Vagina (tissue), 2 donors: ENCODE results near the gene STK11IP. TPM values are rescaled to one million over a fixed set of nuclear protein-coding genes. Genes with fewer than 3 reads are reported as not detected.

Experiments
- DNase-seq, 2 donors: peaks; one replicate each; pipeline ENCODE4 v3.0.0-alpha.2; 2017; ENCODE audit errors: extremely low spot score in 2 of 2
- H3K27ac ChIP-seq: fragments of 200-600 bp; sonication (generic); one replicate; pipeline ENCODE4 v1.5.1; 2019
- H3K27me3 ChIP-seq: fragments of 200-600 bp; sonication (generic); one replicate; pipeline ENCODE4 v1.5.1; 2019
- H3K36me3 ChIP-seq, 2 donors: fragments of 200-600 bp; sonication (generic); one replicate each; pipeline ENCODE4 v1.5.1; 2017 to 2019
- H3K4me1 ChIP-seq: fragments of 200-600 bp; sonication (generic); one replicate; pipeline ENCODE4 v1.5.1; 2019
- H3K4me3 ChIP-seq, 2 donors: fragments of 200-600 bp; sonication (generic); 1 replicate in 1 of 2; 2 replicates in 1 of 2; pipeline ENCODE4 v1.5.1; 2016 to 2019
- H3K9me3 ChIP-seq: fragments of 200-600 bp; sonication (generic); one replicate; pipeline ENCODE4 v1.5.1; 2019
- POLR2A ChIP-seq, 2 donors: fragments of 450-650 bp; IDR thresholded peaks; one replicate each; pipeline ENCODE4 v1.6.1; 2017; ENCODE audit warnings: antibody characterized with exemption in 2 of 2, mild to moderate bottlenecking in 2 of 2, moderate library complexity in 2 of 2
- POLR2AphosphoS5 ChIP-seq, 2 donors: sonication (generic); formaldehyde crosslinking; IDR thresholded peaks; one replicate each; pipeline ENCODE4 v1.9.0; 2017; ENCODE audit warnings: antibody characterized with exemption in 2 of 2, mild to moderate bottlenecking in 2 of 2, low read depth in 1 of 2; ENCODE audit not compliant: insufficient read depth in 1 of 2
- intact Hi-C: fragments of 100-400 bp; cut with DNase I; formaldehyde crosslinking; loops from one replicate; pipeline ENCODE4 v1.15.1; 2023
- total RNA-seq: library from RNA; depleted of rRNA; stranded (reverse); fragments of >200 nt; gene quantifications from one replicate; pipeline ENCODE4 v1.2.3, GENCODE V29; 2016
- TF ChIP-seq, protein P1 (sequence below), 3 experiments: fragments of 450-650 bp in 2 of 3; fragments of 200-600 bp in 1 of 3; sonication (generic) in 1 of 3; IDR thresholded peaks; one replicate each; pipeline ENCODE4 v1.5.1; 2017 to 2019; ENCODE audit warnings: antibody characterized with exemption in 3 of 3, mild to moderate bottlenecking in 2 of 3, moderate library complexity in 2 of 3

STK11IP gene
- total RNA-seq, 1 donor from 2014 or later = 11.3 TPM

DNA sequence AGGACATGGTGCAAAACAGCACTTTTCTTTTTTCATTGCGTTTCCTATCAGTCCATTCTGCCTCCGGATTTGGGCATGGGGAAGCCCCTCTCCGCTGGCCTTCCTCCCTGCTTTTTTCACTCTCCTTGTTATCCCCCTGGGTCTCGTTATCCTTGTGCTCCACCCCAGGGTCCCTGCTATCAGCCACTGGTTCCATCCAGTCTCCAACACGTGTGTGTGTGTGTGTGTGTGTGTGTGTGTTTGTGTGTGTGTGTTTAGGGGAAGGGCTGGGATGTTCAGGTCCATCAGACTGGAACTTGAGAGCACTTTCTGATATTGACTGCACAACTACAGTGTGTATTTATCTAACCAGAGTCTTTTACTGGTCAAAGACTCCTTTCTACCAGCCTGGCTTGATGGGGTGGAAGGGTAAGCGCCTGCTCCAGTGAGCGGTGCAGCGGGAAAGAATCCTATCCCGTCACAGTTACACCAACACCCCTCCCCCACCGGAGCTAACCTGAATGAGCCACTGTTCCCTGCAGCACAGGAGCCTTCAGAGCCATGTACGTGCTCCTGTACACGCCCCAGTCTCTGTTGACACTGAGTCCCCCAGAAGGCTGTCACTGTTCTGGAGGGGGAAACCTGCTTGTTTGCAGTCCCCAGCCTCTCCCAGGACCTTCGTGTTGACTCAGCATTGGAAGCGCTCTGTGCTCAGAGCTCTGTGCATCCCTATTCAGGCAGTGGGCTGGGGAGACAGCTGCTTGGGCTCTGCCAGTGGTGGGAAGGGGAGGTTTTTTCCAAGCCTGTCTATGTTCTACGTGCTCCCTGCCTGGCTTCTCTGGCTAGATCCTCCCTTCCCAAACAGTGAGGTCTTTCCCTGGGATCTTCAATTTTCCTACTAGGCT lies 20.9 kb upstream of the STK11IP start:
- Histone ChIP-seq H3K27me3 (no peaks in the 10 kb centered on the region), H3K36me3 (no peaks in the 10 kb centered on the region), H3K4me3 (no peak overlapping the region), H3K9me3 (no peaks in the 10 kb centered on the region), H3K4me1 (peaks cover 2% of the 10 kb centered on the region), H3K27ac (no peak overlapping the region)
- TF ChIP-seq POLR2AphosphoS5 (IDR thresholded peaks at IDR 0.05; ENCODE audit: insufficient read depth in 1 of 2, low read depth in 1 of 2) (no peak), POLR2A (IDR thresholded peaks at IDR 0.05) (no peak)
- TF ChIP-seq, protein P1, sequence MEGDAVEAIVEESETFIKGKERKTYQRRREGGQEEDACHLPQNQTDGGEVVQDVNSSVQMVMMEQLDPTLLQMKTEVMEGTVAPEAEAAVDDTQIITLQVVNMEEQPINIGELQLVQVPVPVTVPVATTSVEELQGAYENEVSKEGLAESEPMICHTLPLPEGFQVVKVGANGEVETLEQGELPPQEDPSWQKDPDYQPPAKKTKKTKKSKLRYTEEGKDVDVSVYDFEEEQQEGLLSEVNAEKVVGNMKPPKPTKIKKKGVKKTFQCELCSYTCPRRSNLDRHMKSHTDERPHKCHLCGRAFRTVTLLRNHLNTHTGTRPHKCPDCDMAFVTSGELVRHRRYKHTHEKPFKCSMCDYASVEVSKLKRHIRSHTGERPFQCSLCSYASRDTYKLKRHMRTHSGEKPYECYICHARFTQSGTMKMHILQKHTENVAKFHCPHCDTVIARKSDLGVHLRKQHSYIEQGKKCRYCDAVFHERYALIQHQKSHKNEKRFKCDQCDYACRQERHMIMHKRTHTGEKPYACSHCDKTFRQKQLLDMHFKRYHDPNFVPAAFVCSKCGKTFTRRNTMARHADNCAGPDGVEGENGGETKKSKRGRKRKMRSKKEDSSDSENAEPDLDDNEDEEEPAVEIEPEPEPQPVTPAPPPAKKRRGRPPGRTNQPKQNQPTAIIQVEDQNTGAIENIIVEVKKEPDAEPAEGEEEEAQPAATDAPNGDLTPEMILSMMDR (IDR thresholded peaks at IDR 0.05) = no peak
- intact Hi-C loops = no loop called here
- DNase-seq = no peak

DNA sequence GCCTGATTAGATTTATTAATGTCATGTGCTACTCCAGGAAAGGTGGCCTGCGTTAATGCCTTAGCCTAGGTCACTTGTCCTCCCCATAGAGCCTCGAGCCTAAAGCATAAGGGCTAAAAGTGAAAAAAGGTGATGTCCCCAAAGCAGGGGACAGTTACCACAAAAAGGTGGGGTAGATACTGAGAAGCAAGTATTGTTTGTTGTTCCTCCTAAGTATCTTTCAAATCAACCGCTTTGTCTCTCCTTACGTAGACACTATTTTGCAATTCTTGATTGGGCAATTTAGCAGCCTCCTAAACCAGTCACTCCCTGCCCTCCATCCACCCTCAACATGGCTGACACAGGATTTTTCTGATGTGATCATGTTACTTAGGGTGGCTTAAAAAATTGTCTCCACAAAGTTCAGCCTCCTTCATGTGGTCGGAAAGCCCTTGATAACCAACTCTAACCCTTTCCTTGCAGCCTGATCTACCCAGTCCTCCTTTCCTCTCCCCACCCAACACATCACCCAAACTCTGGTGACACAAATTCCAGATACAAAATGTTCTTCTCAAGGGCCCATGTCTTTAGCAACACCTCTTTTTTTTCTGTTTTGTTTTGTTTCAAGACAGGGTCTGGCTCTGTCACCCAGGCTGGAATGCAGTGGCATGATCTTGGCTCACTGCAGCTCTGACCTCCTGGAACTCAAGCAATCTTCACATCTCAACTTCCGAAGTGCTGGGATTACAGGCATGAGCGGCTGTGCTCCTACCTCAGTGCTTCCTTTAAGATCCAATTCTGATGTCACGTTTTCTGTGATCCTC lies 18.6 kb upstream of the STK11IP start:
- H3K27ac ChIP-seq = no peak overlapping the region
- H3K36me3 ChIP-seq = no peaks in the 10 kb centered on the region
- DNase-seq = no peak
- H3K9me3 ChIP-seq = no peaks in the 10 kb centered on the region
- TF ChIP-seq, protein P1 (IDR thresholded peaks at IDR 0.05) = no peak
- TF ChIP-seq POLR2A (IDR thresholded peaks at IDR 0.05) (no peak), POLR2AphosphoS5 (IDR thresholded peaks at IDR 0.05; ENCODE audit: insufficient read depth in 1 of 2, low read depth in 1 of 2) (no peak)
- no peak overlapping the region for H3K4me3 ChIP-seq
- intact Hi-C loops = no loop called here
- no peaks in the 10 kb centered on the region for H3K4me1 ChIP-seq
- no peaks in the 10 kb centered on the region for H3K27me3 ChIP-seq

DNA sequence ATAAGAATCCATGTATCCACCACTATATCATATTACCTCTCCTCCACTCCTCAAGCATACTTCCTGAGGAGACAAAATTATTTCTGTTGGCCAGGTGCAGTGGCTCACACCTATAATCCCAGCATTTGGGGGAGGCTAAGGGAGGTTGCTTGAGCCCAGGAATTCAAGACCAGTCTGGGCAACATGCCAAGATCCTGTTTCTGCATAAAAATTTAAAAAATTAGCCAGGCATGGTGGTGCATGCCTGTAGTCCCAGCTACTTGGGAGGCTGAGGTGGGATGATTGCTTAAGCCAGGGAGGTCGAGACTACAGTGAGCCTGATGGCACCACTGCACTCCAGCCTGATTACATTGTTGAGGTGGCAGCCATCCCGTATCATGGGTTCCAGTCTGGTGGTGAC lies 16.3 kb upstream of the STK11IP start:
- no peak for TF ChIP-seq POLR2AphosphoS5 (IDR thresholded peaks at IDR 0.05; ENCODE audit: insufficient read depth in 1 of 2, low read depth in 1 of 2)
- TF ChIP-seq, protein P1 (IDR thresholded peaks at IDR 0.05) = no peak
- no peak for TF ChIP-seq POLR2A (IDR thresholded peaks at IDR 0.05)
- no peak overlapping the region for H3K4me3 ChIP-seq
- DNase-seq = no peak
- intact Hi-C loops = no loop called here
- H3K4me1 ChIP-seq = no peaks in the 10 kb centered on the region
- no peak overlapping the region for H3K27ac ChIP-seq
- no peaks in the 10 kb centered on the region for H3K36me3 ChIP-seq
- no peaks in the 10 kb centered on the region for H3K9me3 ChIP-seq
- no peaks in the 10 kb centered on the region for H3K27me3 ChIP-seq

DNA sequence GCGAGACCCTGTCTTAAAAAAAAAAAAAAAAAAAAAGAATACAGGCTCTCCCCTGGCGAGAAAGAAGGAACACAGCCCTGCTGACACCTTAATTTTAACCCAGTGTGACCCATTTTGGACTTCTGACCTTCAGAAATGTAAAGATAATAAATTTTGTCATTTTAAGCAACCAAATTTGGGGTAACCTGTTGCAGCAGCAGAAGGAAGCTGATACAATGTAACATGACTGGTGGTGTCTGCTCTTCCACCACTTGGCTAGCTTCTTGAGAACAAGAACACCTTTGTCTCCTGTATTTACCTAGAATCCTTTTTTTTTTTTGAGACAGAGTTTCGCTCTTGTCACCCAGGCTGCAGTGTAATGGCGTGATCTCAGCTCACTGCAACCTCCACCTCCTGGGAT lies 6.6 kb upstream of the STK11IP start:
- no peaks in the 10 kb centered on the region for H3K27me3 ChIP-seq
- no peaks in the 10 kb centered on the region for H3K9me3 ChIP-seq
- no peak overlapping the region for H3K4me3 ChIP-seq
- H3K4me1 ChIP-seq = no peaks in the 10 kb centered on the region
- H3K27ac ChIP-seq = no peak overlapping the region
- TF ChIP-seq POLR2AphosphoS5 (IDR thresholded peaks at IDR 0.05; ENCODE audit: insufficient read depth in 1 of 2, low read depth in 1 of 2) (no peak), POLR2A (IDR thresholded peaks at IDR 0.05) (no peak)
- TF ChIP-seq, protein P1 (IDR thresholded peaks at IDR 0.05) = no peak
- DNase-seq = no peak
- no peaks in the 10 kb centered on the region for H3K36me3 ChIP-seq
- intact Hi-C loops = no loop called here
